T-helper 1 cell (primary cell): ENCODE data around the gene RANBP17.
"Not testable (repeated sequence)": the region's sequence is repeated elsewhere in the genome, so short reads cannot be mapped to it uniquely, and the experiment has no call there.

Experiments
- DNase-seq, 5 donors: peaks; one replicate each; pipeline ENCODE4 v3.0.0-alpha.2; 2012 to 2020

Gene RANBP17

GRCh38 chr5:170960567-170960966, 98.7 kb downstream of the RANBP17 start:
- no peak for DNase-seq

- DNase-seq: no peak
Observed at GRCh38 chr5:170963521-170963920, 101.7 kb downstream of the RANBP17 start.

GRCh38 chr5:170974461-170974860, 112.6 kb downstream of the RANBP17 start:
- no peak for DNase-seq

- DNase-seq: not testable (repeated sequence)
Observed at GRCh38 chr5:170980261-170980660, 118.4 kb downstream of the RANBP17 start.

GRCh38 chr5:170985486-170985885, 123.7 kb downstream of the RANBP17 start:
- no peak for DNase-seq

- DNase-seq: no peak
Observed at GRCh38 chr5:170986598-170986997, 124.8 kb downstream of the RANBP17 start.

- no peak for DNase-seq
Observed at GRCh38 chr5:170993476-170993875, 131.7 kb downstream of the RANBP17 start.

- DNase-seq: no peak
Observed at GRCh38 chr5:171010086-171010485, 148.3 kb downstream of the RANBP17 start.

- no peak for DNase-seq
Observed at GRCh38 chr5:171010816-171011215, 149.0 kb downstream of the RANBP17 start.

GRCh38 chr5:171023508-171023907, 161.7 kb downstream of the RANBP17 start:
- DNase-seq: no peak

- no peak for DNase-seq
Observed at GRCh38 chr5:171024084-171024483, 162.3 kb downstream of the RANBP17 start.

- DNase-seq: no peak
Observed at GRCh38 chr5:171029401-171029800, 167.6 kb downstream of the RANBP17 start.

GRCh38 chr5:171031977-171032376, 170.2 kb downstream of the RANBP17 start:
- no peak for DNase-seq

- no peak for DNase-seq
Observed at GRCh38 chr5:171032435-171032973, 170.7 kb downstream of the RANBP17 start.

GRCh38 chr5:171041893-171042292, 180.1 kb downstream of the RANBP17 start:
- not testable (repeated sequence) for DNase-seq

- DNase-seq: no peak
Observed at GRCh38 chr5:171050916-171051315, 189.1 kb downstream of the RANBP17 start.

- no peak for DNase-seq
Observed at GRCh38 chr5:171055875-171056454, 194.1 kb downstream of the RANBP17 start.

- no peak for DNase-seq
Observed at GRCh38 chr5:171067540-171068130, 205.8 kb downstream of the RANBP17 start.

GRCh38 chr5:171074747-171075146, 212.9 kb downstream of the RANBP17 start:
- DNase-seq: no peak

GRCh38 chr5:171080186-171080938, 218.5 kb downstream of the RANBP17 start:
- no peak for DNase-seq

- no peak for DNase-seq
Observed at GRCh38 chr5:171081319-171081718, 219.5 kb downstream of the RANBP17 start.

- DNase-seq: no peak
Observed at GRCh38 chr5:171092194-171092593, 230.4 kb downstream of the RANBP17 start.

- no peak for DNase-seq
Observed at GRCh38 chr5:171093598-171093997, 231.8 kb downstream of the RANBP17 start.

GRCh38 chr5:171094356-171094755, 232.5 kb downstream of the RANBP17 start:
- DNase-seq: no peak
